ENCODE data around the gene MRPS18A. TPM values are rescaled to one million over a fixed set of nuclear protein-coding genes. Genes with fewer than 3 reads are reported as not detected.

Gene MRPS18A
- total and polyA plus RNA-seq, 2 of the 8 experiments (the other 6 are each of a cell fraction or from before 2014, with no cell fraction given): 48.3 to 121 TPM

DNA sequence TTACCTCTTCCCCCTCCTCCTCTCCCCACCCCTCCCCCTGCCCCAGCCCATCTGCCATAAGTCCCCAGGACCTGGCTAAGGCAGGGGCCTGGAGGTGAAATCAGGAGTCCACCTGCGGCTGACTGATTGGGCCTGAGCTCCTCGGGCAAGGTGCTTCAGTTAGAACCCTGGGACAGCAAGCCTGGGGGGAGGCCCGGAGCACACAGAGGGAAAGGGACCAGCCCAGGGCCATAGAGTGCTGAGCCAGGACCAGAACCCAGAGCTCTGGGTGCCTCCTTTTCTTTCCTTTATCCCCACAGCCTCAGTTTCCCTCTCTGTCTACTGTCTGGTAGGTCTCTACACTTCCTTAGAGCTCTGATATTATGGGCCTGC is 46.7 kb upstream of the MRPS18A start:
- Histone ChIP-seq H3K27ac (ENCODE audit: low read depth, low read length) (no peak overlapping the region), H3K79me1 (ENCODE audit: low read depth, low read length) (no peaks in the 10 kb centered on the region), H2AFZ (ENCODE audit: low read length) (no peak overlapping the region), H3K9ac (replicated peaks in 1 of 4; ENCODE audit: extremely low read depth in 1 of 4, low read depth in 3 of 4, low read length in 3 of 4) (no peak overlapping the region), H3K14ac (ENCODE audit: insufficient read length) (no peak overlapping the region), H3K36me3 (ENCODE audit: control insufficient read depth in 2 of 4, insufficient read depth in 4 of 4, low read length in 3 of 4) (no peaks in the 10 kb centered on the region), H3K79me2 (ENCODE audit: control insufficient read depth in 1 of 2, insufficient read depth in 2 of 2, low read length in 2 of 2) (no peaks in the 10 kb centered on the region), H2BK12ac (ENCODE audit: low read depth, low read length) (no peak overlapping the region), H2AK5ac (ENCODE audit: low read depth, low read length) (no peak overlapping the region), H3K56ac (replicated peaks; ENCODE audit: insufficient read length, low read depth, low read length) (no peak overlapping the region), H2BK15ac (ENCODE audit: low read length) (no peak overlapping the region), H3K4me2 (ENCODE audit: insufficient read depth in 1 of 2, low read depth in 2 of 2, low read length in 2 of 2) (no peak overlapping the region), H3K23me2 (ENCODE audit: low read depth, low read length) (peaks cover 7% of the 10 kb centered on the region; the same call in 1 of the 2 replicates), H2BK120ac (replicated peaks; ENCODE audit: low read depth, low read length) (no peak overlapping the region), H4K5ac (ENCODE audit: insufficient read length, low read depth, low read length) (no peak overlapping the region), H4K8ac (ENCODE audit: extremely low read depth, insufficient read depth, low read length) (peak overlapping the region; percentile 35; the same call in 1 of the 2 replicates), H4K91ac (replicated peaks; ENCODE audit: insufficient read length, low read length) (peak overlapping the region; percentile 54), H2BK20ac (ENCODE audit: low read length) (no peak overlapping the region), H4K20me1 (replicated peaks in 1 of 2; ENCODE audit: control insufficient read depth in 1 of 2, insufficient read depth in 2 of 2, low read length in 2 of 2) (peaks cover 0 to 3% of the 10 kb centered on the region in 2 experiments), H3K4me3 (ENCODE audit: extremely low read depth in 1 of 4, insufficient read depth in 2 of 4, low read depth in 3 of 4, low read length in 4 of 4) (no peak overlapping the region), H3K4me1 (replicated peaks in 1 of 4; ENCODE audit: control insufficient read depth in 3 of 4, insufficient read depth in 4 of 4, low read length in 3 of 4) (peaks cover 0 to 11% (median under 1%) of the 10 kb centered on the region in 4 experiments; a peak in 3 of 7 replicates), H2BK5ac (ENCODE audit: low read depth, low read length) (no peak overlapping the region), H3K18ac (ENCODE audit: extremely low read depth, low read length) (no peak overlapping the region), H3K27me3 (replicated peaks in 1 of 4; ENCODE audit: control insufficient read depth in 3 of 4, extremely low read depth in 1 of 4, insufficient read depth in 3 of 4, low read length in 3 of 4) (no peaks in the 10 kb centered on the region), H3K9me3 (ENCODE audit: insufficient read depth in 2 of 2, low read depth in 1 of 2, low read length in 1 of 2) (no peaks in the 10 kb centered on the region), H3K23ac (ENCODE audit: insufficient read length) (no peak overlapping the region), H3K4ac (replicated peaks; ENCODE audit: insufficient read length, low read depth, low read length) (no peak overlapping the region)
- ChIA-PET CTCF (ENCODE audit: partially characterized antibody) (interaction anchor here (0.9 to 5.1 kb wide), 7 partner anchors 9 to 87 kb away, joined by 3 to 31 read pairs (median 4); no protein-coding TSS in a partner anchor), POLR2A (ENCODE audit: partially characterized antibody) (interaction anchor here (1.9 to 2.0 kb wide), 2 partner anchors 10 to 36 kb away, joined by 5 to 6 read pairs; partner anchors contain the start of gene VEGFA)
- no peak for FAIRE-seq
- 89% methylated on average over 3 of the region's 3 CpGs; no CpG with 5 or more reads in 1 of the 2 experiments for WGBS, 2 experiments (ENCODE audit: extremely low coverage in 1 of 2, insufficient coverage in 1 of 2, insufficient read length in 1 of 2, insufficient replicate concordance in 2 of 2, low coverage in 1 of 2, low lambda C conversion rate in 2 of 2, missing lambda C conversion rate in 1 of 2)
- no peak for DNase-seq (ENCODE audit: low read depth in 1 of 2, low spot score in 2 of 2)
- no peak for TF ChIP-seq NANOG (IDR thresholded peaks at IDR 0.05; ENCODE audit: insufficient read depth, low read depth, low read length, poor library complexity, severe bottlenecking)
- no peak for TF ChIP-seq CREB1 (IDR thresholded peaks at IDR 0.05)
- TF ChIP-seq TCF12 (IDR thresholded peaks at IDR 0.05; ENCODE audit: low read depth, low read length): no peak
- TF ChIP-seq, protein P1, sequence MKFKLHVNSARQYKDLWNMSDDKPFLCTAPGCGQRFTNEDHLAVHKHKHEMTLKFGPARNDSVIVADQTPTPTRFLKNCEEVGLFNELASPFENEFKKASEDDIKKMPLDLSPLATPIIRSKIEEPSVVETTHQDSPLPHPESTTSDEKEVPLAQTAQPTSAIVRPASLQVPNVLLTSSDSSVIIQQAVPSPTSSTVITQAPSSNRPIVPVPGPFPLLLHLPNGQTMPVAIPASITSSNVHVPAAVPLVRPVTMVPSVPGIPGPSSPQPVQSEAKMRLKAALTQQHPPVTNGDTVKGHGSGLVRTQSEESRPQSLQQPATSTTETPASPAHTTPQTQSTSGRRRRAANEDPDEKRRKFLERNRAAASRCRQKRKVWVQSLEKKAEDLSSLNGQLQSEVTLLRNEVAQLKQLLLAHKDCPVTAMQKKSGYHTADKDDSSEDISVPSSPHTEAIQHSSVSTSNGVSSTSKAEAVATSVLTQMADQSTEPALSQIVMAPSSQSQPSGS (IDR thresholded peaks at IDR 0.05; ENCODE audit: low read length): no peak
- no peak for TF ChIP-seq EP300 (IDR thresholded peaks at IDR 0.05; ENCODE audit: borderline replicate concordance in 1 of 2, low read depth in 2 of 2, low read length in 2 of 2)
- TF ChIP-seq SP2 (IDR thresholded peaks at IDR 0.05; ENCODE audit: low read length): no peak
- no peak for TF ChIP-seq RAD21 (IDR thresholded peaks at IDR 0.05 in 1 of 2, conservative IDR thresholded peaks at IDR 0.05 in 1 of 2; ENCODE audit: low read depth in 2 of 2, low read length in 2 of 2)
- no peak for TF ChIP-seq CHD1 (IDR thresholded peaks at IDR 0.05; ENCODE audit: low read depth, low read length)
- TF ChIP-seq, protein P2, sequence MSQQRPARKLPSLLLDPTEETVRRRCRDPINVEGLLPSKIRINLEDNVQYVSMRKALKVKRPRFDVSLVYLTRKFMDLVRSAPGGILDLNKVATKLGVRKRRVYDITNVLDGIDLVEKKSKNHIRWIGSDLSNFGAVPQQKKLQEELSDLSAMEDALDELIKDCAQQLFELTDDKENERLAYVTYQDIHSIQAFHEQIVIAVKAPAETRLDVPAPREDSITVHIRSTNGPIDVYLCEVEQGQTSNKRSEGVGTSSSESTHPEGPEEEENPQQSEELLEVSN (IDR thresholded peaks at IDR 0.05): no peak
- no peak for TF ChIP-seq EZH2 (IDR thresholded peaks at IDR 0.05; ENCODE audit: low read depth, low read length, severe bottlenecking)
- TF ChIP-seq SIRT6 (IDR thresholded peaks at IDR 0.05; ENCODE audit: low read length): no peak

Data from H1 (cell line).